SK-N-SH (cell line): ENCODE measurements around the gene PRR15L. TPM values are rescaled to one million over a fixed set of nuclear protein-coding genes. Genes with fewer than 3 reads are reported as not detected.

Experiments used
- EP300 ChIP-seq, 2 experiments: IDR thresholded peaks; 2 replicates each; pipeline versions ENCODE4 v1.4.0 to v1.6.1; 2012; ENCODE audit warnings: borderline replicate concordance in 1 of 2, low read depth in 1 of 2, low read length in 1 of 2
- FOXM1 ChIP-seq: IDR thresholded peaks from 2 replicates; pipeline ENCODE4 v1.4.0; 2012; ENCODE audit warnings: low read depth, mild to moderate bottlenecking
- GATA2 ChIP-seq: sonication (generic); formaldehyde crosslinking; IDR thresholded peaks from 2 replicates; pipeline ENCODE4 v1.5.0; 2020; ENCODE audit warnings: mild to moderate bottlenecking, missing genetic modification reagents
- IRF3 ChIP-seq: fragments of 150-350 bp; IDR thresholded peaks from 2 replicates; pipeline ENCODE4 v1.6.1; 2016; ENCODE audit warnings: mild to moderate bottlenecking, low read depth, low read length
- JUND ChIP-seq: IDR thresholded peaks from 2 replicates; pipeline ENCODE4 v1.4.0; 2012
- MAX ChIP-seq: IDR thresholded peaks from 2 replicates; pipeline ENCODE4 v1.4.0; 2012; ENCODE audit warnings: low read depth
- MEF2A ChIP-seq: IDR thresholded peaks from 2 replicates; pipeline ENCODE4 v1.4.0; 2012; ENCODE audit warnings: low read depth, borderline replicate concordance
- MXI1 ChIP-seq: IDR thresholded peaks from 2 replicates; pipeline ENCODE4 v1.6.1; 2012; ENCODE audit warnings: mild to moderate bottlenecking, low read depth, low read length, improper control_type of control experiment
- NFIC ChIP-seq: IDR thresholded peaks from 2 replicates; pipeline ENCODE4 v1.4.0; 2012; ENCODE audit warnings: borderline replicate concordance
- NRF1 ChIP-seq: IDR thresholded peaks from 2 replicates; pipeline ENCODE4 v1.6.1; 2012; ENCODE audit warnings: low read depth, mild to moderate bottlenecking, low read length
- POLR2AphosphoS5 ChIP-seq: IDR thresholded peaks from 2 replicates; pipeline ENCODE4 v1.6.1; 2012; ENCODE audit warnings: low read depth, low read length
- REST ChIP-seq: IDR thresholded peaks from 2 replicates; pipeline ENCODE4 v1.6.1; 2012; ENCODE audit warnings: mild to moderate bottlenecking, low read depth, low read length, moderate library complexity
- RFX5 ChIP-seq: IDR thresholded peaks from 2 replicates; pipeline ENCODE4 v1.6.1; 2012; ENCODE audit warnings: mild to moderate bottlenecking, improper control_type of control experiment, low read length
- TAF1 ChIP-seq: IDR thresholded peaks from 2 replicates; pipeline ENCODE4 v1.6.1; 2012; ENCODE audit warnings: low read depth, mild to moderate bottlenecking, low read length, moderate library complexity, borderline replicate concordance
- USF2 ChIP-seq: fragments of 150-350 bp; IDR thresholded peaks from 2 replicates; pipeline ENCODE4 v1.6.1; 2017; ENCODE audit warnings: antibody characterized with exemption, low read length, low read depth, borderline replicate concordance
- YY1 ChIP-seq: IDR thresholded peaks from 2 replicates; pipeline ENCODE4 v1.4.0; 2012; ENCODE audit warnings: low read depth, mild to moderate bottlenecking
- polyA plus RNA-seq, 3 experiments: library from polyadenylated mRNA; depleted of rRNA; stranded (reverse); fragments of >200 nt; gene quantifications; 2 replicates each; pipeline ENCODE4 v1.2.3, GENCODE V29; 2012

PRR15L gene
- polyA plus RNA-seq, 1 of the 3 experiments (the other 2 are of a cell fraction): not detected

- TF ChIP-seq NRF1: no peak
- TF ChIP-seq JUND: 0 out of 2 replicates have a peak, but pooled peaks have one; percentile 4
- no peak for TF ChIP-seq FOXM1
- TF ChIP-seq TAF1: peak; percentile 3; the same call in 1 of the 2 replicates
- TF ChIP-seq USF2: no peak
- TF ChIP-seq MAX: peak; percentile 4; the same call in 1 of the 2 replicates
- peak; percentile 98 for TF ChIP-seq GATA2 (CRISPR knock-in tag)
- no peak for TF ChIP-seq MEF2A
- TF ChIP-seq MXI1: peak; percentile 45; the same call in 1 of the 2 replicates
- no peak for TF ChIP-seq REST
- TF ChIP-seq IRF3: no peak; the same call in 1 of the 2 replicates
- TF ChIP-seq YY1: no peak
- peak; percentile 27; the same call in 1 of the 2 replicates for TF ChIP-seq POLR2AphosphoS5
- peak; percentile 30 to 93; a peak in 2 of 4 replicates for TF ChIP-seq EP300 (IDR thresholded peaks at IDR 0.05; ENCODE audit: borderline replicate concordance in 1 of 2, low read depth in 1 of 2, low read length in 1 of 2)
- TF ChIP-seq RFX5: no peak; the same call in 1 of the 2 replicates
- TF ChIP-seq NFIC: peak; percentile 86
Observed at GRCh38 chr17:48002916-48003416, 45.3 kb upstream of the PRR15L start (continued).
